ENCODE measurements around the gene TSEN34.
"Not testable (repeated sequence)": the region's sequence is repeated elsewhere in the genome, so short reads cannot be mapped to it uniquely, and the experiment has no call there.

The TSEN34 gene

DNA sequence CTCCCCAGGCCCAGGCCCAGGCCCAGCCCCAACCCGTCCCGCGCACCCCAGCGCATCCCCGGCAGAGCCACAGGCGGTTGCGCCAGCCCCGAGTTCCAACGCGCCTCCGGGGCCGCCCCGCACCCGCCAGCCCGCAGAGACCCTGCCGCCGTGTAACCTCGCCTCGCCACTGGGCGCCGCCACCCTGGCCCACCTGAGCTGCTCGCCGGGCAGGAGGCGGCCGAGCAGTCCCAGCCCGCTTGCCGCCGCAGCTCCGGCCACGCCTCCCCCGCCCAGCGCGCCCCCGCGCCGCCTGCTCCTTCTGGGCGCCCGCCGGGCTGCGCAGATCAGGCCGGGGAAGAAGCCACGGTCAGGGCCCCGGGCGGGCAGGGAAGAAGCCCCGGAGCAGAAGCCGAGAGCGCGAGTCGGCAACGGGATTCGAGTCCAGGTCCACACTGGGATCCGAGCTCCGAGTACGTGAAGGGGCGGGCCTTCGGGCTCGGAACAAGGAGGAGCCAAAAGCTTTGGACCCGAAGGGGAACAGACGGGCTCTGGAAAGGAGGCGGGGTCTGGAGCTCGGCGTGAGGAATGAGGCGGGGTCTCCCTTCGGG lies 1.9 kb upstream of the TSEN34 start, which contains the start of gene MBOAT7:
TSS of gene MBOAT7 (minus strand) at position 436 of the 590 bp plus-strand sequence. CDS start 1,072 bp downstream, outside the sequence.
- DNase-seq, result no peak

DNA sequence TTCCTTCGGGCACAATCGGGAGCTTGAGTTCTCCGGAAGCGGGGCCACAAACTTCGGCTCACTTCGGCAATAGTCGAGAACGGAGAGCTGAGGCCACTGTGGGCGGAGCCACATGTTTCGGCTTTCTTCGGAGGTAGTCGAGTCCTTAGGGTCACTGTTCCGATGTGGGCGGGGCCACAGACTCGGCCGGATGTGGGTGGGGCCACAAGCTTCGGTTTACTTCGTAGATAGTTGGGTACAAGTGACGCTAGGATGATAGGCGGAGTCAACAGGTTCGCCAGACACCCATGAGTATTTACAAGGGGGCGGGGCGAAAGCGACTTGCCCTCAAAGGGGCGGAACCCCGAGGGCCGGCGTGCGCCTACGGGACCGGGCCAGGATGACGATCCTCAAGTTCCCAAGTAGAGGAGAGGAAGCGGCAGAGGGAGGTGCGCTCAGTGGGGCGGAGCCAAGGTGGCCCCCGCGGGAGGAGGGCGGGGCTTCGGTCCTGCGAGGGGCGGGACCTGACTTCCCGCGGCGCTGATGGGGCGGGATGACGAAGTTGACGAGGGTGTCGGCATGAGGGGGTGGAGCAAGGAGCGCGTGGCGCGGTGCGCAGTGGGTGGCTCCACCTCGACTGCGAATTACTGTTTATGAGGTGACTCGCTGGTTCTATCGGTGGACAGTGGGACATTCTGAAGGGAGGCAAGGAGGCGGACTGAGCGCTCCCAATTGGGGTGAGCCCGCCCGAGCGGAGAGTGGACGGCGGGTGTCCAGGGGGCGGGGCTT lies 1.2 kb upstream of the TSEN34 start:
- DNase-seq, result peak; percentile 100

DNA sequence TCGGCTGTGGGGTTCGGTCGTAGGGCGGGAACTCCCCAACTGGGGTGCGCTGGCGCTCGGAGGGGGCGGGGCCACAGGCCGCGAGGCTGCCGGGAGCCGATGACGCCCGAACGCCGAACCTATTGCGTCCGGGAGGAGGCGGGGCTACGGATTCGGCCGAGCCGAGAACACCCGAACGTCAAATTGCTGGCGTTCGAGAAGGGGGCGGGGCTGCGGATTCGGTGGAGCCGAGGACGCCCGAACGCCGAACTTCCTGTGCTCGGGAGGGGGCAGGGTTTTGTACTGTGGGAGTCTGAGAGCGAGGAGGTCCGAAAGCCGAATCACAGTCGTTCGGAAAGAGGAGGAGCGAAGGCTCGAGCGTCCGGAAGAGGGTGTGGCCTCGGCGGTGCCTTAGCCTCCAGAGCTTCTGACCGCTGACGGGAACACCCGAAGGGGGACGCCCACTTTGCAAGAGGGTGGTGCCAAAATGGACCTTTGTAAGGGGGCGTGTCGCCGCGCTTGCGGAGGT lies 551 bp upstream of the TSEN34 start:
- peak; percentile 100 for DNase-seq

DNA sequence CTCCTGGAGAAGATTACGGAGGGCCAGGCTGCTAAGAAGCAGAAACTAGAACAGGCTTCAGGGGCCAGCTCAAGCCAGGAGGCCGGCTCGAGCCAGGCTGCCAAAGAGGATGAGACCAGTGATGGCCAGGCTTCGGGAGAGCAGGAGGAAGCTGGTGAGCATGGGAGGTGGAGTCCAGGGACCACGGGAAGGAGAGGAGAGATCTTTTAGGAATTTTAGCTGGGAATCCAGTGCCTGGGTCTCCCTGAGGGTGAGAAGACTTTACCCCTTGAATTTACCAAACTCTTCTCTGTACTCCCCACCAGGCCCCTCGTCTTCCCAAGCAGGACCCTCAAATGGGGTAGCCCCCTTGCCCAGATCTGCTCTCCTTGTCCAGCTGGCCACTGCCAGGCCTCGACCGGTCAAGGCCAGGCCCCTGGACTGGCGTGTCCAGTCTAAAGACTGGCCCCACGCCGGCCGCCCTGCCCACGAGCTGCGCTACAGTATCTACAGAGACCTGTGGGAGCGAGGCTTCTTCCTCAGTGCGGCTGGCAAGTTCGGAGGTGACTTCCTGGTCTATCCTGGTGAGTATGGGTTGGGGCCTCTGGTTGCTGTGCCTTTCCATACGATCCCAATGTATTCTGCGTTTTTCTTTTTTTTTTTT lies 824 bp downstream of the TSEN34 start:
- no peak for DNase-seq

DNA sequence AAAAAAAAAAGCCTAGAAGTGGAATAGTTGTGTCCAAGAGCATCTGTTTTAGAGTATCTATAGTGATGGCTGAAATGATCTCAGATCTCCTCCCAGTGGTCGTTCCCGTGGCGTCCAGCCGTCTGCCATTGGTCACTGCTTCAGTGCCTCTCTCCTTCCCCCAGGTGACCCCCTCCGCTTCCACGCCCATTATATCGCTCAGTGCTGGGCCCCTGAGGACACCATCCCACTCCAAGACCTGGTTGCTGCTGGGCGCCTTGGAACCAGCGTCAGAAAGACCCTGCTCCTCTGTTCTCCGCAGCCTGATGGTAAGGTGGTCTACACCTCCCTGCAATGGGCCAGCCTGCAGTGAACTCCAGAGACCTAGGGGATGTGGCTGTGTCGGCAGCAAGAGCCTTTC lies 1.9 kb downstream of the TSEN34 start:
- DNase-seq, result no peak

DNA sequence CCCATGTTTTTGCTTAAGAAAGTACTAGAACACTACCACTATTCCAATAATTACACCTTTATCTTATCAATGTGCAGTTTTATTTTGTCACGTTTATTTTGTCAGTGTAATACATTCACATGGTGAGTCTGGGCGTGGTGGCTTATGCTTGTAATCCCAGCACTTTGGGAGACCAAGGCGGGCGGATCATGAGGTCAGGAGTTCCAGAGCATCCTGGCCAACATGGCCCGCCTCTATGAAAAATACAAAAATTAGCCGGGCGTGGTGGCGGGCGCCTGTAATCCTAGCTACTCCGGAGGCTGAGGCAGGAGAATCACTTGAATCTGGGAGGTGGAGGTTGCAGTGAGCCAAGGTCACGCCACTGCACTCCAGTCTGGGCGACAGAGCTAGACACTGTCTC lies 3.4 kb downstream of the TSEN34 start:
- DNase-seq, result not testable (repeated sequence)

DNA sequence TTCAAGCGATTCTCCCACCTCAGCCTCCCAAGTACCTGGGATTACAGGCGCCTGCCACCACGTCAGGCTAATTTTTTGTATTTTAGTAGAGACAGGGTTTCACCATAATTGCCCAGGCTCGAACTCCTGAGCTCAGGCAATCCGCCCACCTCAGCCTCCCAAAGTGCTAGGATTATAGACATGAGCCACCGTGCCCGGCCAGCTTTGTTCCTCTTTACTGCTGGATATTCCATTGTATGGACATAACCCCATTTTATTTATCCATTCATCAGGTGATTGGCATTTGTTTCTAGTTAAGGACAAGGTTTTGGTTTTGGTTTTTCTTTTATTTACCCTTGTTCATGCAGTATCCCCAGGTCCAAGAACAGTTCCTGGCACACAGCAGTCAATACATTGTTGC lies 5.4 kb downstream of the TSEN34 start:
- no peak for DNase-seq

DNA sequence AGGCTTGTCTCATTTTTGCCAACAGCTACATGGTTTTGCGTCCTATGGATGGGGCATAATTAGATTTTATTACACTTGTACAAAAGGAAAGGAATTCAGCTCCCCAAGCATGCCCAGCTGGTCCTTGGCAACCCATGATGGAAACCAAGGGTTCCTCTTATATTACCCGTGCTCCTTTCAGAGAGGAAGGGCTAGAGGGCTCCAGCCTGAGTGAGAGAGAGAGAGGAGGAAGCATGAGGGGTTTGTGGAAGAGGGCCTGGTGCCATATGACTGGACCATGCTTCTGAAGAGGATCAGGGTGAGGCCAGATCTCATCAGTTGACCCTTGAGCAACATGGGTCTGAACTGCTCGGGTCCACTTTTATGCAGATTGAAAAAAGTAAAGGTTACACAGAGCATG lies 6.0 kb downstream of the TSEN34 start:
- DNase-seq, result no peak

DNA sequence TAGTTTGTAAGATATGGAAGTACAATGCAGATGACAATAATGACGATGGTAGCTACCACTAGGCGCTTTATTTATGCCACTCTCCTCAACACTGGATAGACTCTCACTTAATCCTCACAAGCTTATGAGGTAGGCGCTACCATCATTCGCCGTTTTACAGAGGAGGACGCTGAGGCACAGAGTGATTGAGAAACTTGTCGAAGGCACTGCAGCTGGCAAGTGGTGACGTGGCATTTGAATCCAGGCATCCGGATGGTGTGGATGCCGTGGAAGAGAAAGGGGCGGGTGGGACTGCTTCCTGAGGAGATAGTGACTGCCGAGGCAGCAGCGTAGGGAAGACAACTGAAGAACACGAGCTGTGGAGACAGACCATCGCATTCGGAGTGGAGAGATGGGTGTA lies 8.3 kb downstream of the TSEN34 start:
- DNase-seq, result no peak

DNA sequence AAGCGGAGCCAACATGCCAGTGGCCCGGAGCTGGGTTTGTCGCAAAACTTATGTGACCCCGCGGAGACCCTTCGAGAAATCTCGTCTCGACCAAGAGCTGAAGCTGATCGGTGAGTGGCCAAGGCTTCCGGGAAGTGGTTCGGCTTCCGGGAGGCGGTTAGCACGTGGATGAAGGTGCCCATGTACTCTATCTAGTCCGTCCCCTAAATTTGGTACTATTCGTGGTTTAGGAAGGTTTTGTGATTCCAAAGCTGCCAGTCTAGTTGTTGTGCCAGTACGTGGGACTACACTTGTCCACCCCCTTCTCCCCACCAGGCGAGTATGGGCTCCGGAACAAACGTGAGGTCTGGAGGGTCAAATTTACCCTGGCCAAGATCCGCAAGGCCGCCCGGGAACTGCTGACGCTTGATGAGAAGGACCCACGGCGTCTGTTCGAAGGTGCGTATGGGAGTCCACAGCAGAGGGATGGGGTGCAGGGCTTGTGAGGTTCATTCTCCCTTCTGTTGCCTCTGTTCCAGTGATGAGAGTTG lies 10.1 kb downstream of the TSEN34 start:
- DNase-seq, result no peak

DNA sequence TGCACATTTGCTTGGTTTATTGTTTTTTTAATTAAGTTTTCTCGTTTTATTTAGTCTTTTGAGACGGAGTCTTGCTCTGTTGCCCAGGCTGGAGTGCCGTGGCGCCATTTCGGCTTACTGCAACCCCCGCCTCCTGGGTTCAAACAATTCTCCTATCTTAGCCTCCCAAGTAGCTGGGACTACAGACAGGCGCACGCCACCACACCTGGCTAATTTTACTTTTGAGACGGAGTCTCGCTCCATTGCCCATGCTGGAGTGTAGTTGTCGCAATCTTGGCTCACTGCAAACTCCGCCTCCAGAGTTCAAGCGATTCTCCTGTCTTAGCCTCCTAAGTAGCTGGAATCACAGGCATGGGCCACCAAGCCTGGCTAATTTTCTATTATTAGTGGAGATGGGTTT lies 10.9 kb downstream of the TSEN34 start:
- DNase-seq, result no peak

DNA sequence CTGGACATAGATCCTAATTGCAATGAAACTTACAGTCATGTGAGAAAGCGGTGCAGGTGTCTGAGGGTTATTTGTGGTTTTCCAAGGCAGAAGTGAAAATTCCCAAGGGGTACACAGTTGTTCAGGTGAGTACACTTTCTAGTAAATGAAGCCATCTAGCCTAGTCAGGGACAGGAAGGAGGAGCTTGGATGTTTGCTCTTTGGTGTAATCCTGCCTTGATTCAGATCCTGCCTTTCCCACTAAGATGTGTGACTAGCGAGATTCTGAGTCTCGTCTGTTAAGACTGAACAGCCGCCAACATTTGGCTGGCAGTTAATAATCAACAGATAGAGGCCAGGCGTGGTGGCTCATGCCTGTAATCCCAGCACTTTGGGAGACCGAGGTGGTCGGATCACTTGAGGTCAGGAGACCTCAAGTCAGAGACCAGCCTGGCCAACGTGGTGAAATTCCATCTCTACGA lies 12.1 kb downstream of the TSEN34 start:
- no peak for DNase-seq

DNA sequence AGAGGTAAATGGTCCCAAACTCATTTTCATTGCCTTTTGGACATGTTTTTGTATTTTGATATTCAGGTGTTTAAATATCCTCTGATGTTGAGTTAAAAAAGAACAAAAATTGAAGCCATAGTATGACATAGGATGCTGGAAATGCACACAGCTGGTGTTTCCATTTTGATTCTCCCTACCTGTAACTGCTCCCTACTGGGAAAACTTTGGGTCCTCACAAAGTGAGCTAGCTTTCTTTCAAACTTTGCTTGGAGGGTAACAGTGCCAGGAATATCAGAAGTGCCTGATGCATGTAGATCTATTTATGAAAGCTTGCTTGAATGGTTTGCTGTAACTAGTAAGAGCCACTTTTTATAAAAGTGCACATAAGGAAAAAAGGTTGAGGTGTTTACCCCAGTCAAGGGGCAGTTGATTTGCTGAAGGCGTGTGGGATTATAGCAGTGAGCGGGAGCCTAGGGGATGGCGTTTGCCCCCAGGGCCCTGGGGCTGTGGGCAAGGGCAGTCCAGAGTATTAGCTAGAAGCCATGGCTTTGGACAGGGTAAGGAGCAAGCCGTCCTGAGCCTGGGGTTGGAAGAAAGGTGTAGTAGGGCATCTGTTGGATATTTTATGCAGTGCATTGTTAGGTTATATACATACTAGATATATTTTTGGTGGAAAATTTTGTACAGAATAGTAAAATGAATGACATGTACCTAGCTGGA lies 13.8 kb downstream of the TSEN34 start:
- no peak for DNase-seq

DNA sequence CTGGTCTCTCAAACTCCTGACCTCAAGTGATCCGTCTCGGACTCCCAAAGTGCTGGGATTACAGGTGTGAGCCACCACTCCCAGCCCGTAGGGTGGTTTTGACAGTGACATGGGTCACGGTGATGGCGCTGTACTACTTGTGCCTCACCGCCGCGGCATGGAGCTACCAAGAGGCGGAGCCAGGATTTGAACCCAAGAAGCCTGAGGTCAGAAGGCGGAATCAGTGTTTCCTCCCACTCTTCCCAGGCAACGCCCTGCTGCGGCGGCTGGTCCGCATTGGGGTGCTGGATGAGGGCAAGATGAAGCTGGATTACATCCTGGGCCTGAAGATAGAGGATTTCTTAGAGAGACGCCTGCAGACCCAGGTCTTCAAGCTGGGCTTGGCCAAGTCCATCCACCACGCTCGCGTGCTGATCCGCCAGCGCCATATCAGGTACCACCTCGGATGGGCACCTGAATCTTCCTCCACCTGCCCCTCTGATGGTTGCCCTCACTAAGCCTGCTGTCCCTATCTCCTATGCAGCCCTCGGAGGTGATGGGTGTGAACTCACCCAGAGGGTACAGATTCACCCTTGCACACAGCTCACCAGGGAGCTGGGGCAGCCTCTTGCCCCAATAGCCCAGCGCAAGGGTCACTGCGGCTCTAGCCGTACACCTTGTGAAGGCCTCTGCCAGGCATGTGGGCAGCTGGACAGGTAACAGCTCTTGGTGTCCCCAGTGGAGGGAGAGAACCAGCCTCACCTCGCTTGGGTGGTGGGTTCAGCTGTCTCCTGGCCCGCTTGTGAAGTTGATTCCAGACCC lies 15.1 kb downstream of the TSEN34 start:
- no peak for DNase-seq

DNA sequence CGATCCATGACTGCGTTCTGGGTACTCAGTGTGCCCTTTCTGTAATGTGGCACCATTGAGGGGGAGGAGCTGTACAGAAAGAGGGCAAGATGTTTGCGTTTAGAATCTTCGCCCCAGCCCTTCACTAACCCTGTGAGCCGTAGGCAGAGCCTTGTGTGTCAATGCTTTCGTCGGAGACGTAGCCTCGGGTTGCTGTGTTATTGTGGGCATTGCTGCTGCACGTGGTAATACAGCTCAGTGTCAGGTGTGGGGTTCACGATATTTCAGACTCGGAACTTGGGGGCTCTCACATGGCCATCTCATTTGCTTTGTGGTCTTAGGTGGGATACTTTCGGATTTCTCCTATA lies 15.7 kb downstream of the TSEN34 start:
- DNase-seq, result no peak

DNA sequence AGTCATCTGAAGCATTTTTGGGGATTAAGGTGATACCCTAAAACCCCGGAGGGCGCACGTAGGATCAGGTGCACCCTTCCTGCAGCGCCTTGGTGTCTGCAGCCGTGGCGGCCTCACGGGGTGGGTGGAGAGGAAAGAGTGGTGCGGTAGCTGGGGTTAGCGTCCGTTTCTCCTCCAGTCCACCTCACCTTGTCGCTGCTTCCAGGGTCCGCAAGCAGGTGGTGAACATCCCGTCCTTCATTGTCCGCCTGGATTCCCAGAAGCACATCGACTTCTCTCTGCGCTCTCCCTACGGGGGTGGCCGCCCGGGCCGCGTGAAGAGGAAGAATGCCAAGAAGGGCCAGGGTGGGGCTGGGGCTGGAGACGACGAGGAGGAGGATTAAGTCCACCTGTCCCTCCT lies 16.1 kb downstream of the TSEN34 start:
- not testable (repeated sequence) for DNase-seq

DNA sequence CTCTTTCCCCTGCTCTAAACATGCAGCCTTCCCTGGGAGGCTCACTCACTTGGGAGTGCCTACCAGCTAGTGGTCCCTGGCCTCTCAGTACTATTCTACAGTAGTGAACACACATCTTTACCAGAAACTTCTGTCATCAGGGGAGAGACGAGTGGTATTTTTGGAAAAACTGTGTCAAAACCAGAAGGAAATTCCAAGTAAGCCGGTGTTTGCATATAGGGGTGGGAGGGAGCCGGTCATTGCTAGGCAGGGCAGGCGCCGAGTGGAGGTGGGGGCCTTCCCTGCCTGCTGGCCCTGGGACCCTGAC lies 16.5 kb downstream of the TSEN34 start:
- no peak for DNase-seq

DNA sequence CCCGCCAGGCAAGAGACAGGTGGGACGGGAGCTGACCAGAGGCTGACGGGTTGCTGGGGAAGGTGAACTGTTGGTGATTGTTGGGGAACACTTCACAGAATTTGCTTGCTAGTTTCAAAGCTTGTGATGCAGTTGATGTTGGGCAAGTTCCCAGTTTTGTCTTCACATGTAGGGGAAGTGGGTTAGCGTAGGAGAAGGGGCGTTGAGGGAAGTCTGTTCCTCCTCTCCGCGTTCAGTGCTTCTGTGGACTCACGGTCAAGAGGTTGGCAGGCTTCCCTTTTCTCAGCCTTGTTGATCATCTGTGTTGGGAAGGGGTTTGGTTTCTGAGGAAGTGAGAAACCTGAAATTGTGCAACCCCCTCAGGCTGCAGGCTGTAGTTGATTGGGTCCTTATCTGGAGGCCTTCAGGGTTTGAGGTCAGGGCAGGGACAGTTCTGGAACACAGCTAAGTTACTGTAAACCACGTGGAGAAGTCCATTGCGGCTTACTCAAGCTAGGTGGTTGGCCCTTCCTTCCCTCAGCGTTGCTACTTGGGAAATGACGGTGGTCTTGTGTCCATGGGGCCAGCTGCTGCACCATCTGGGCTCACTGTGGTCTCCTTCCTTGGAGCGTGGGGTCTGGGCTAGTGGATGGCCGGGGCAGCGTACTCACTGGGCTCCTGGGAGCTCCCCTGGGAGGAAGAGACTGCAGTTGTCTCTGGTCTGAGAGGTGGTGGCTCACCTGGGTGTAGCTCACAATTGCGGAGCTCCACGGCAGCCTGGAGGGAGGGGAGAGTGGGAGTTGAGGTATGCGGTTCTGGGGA lies 17.1 kb downstream of the TSEN34 start:
- peak; percentile 25 for DNase-seq

DNA sequence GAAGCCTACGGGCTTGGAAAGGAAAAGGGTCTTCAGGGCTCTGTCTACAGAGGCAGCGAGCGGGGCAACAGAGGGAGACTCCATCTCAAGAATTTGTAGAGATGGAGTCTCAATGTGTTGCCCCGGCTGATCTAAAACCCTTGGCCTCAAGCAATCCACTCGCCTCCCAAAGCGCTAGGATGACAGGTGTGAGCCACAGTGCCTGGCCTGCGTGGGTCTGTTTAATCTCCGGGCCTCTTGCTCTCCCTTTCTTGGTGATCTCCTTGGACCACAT lies 17.6 kb downstream of the TSEN34 start:
- DNase-seq, result peak; percentile 23

DNA sequence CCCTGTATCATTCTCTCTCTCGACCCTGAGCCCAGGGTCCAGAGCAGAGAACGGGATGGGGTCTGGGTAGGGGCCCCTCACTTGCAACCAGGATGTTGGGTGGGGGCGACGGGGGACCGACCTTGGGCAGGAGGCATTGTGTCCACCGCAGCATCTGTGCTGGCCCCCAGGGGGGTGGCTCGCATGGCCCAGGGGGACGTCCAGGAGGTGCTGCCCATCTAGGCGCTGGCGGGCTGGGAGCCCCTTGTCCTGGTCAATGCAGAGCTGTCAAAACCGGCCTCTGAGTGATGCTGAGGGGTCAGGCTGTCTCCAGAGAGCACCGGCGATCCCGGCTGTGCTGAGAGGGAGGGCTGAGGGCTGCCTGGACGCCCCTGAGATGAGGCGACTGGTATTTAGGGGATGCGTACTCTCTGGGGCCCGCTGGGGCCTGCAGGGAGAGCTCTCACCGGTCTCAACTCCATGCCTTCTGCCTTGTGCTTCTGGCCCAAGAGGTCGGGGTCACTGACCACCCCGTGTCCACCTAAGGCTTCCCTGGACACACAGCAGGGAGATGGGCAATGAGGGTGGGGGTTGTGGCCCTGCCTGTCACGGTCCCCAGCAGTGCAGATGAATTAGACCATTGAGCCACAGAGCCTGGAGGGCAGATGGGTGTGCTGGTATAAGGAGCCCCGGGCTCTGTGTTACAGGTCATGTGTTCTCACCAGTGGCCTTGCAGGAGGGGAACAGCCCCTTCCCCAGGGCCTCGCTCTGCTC lies 18.1 kb downstream of the TSEN34 start:
- DNase-seq, result peak; percentile 36
